IMR-90 (cell line): ENCODE data around the gene MFSD6. TPM values are rescaled to one million over a fixed set of nuclear protein-coding genes. Genes with fewer than 3 reads are reported as not detected.

Experiments
- ATAC-seq: fragments of 200-7000 bp; cut with Tn5 transposase; 2 replicates; pipeline ENCODE4 v1.9.1; 2020; ENCODE audit warnings: low read depth, mild to moderate bottlenecking, moderate library complexity
- BruUV-seq: library from RNA; stranded (reverse); fragments of 400-500 nt; replicated peaks from 2 replicates; lab custom pipeline; 2021; lab: Mats Ljungman, UMichigan
- CTCF ChIA-PET: fragments of 300-600 bp; formaldehyde crosslinking; extraction: SDS; loops from one replicate; lab custom pipeline; 2021; ENCODE audit warnings: antibody characterized with exemption; lab: Yijun Ruan, JAX
- POLR2A ChIA-PET: fragments of 300-600 bp; sonication (Branson Sonifier 250); formaldehyde crosslinking; loops from one replicate; lab custom pipeline; 2022; ENCODE audit warnings: antibody characterized with exemption; ENCODE audit not compliant: unreplicated experiment; lab: Charles Lee
- DNase-seq: peaks from one replicate; pipeline ENCODE4 v3.0.0; 2013
- H2AFZ ChIP-seq: replicated peaks from 2 replicates; pipeline ENCODE3; 2013; ENCODE audit warnings: low read length, mild to moderate bottlenecking; ENCODE audit not compliant: poor library complexity
- H2AK5ac ChIP-seq: 2 replicates; pipeline ENCODE4 v1.6.1; 2013; ENCODE audit warnings: low read depth, low read length, inconsistent platforms
- H2AK9ac ChIP-seq: replicated peaks from 2 replicates; pipeline ENCODE3; 2013; ENCODE audit warnings: mild to moderate bottlenecking, low read depth, low read length, moderate library complexity; ENCODE audit not compliant: poor library complexity
- H2BK120ac ChIP-seq: 2 replicates; pipeline ENCODE4 v1.6.1; 2013; ENCODE audit warnings: low read depth, low read length, inconsistent platforms
- H2BK15ac ChIP-seq: 3 replicates; pipeline ENCODE4 v1.6.1; 2013; ENCODE audit warnings: low read depth, low read length, inconsistent platforms
- H2BK20ac ChIP-seq: 2 replicates; pipeline ENCODE4 v1.6.1; 2013; ENCODE audit warnings: low read depth, mild to moderate bottlenecking, inconsistent platforms, low read length, moderate library complexity
- H2BK5ac ChIP-seq: 2 replicates; pipeline ENCODE4 v1.6.1; 2013; ENCODE audit warnings: mild to moderate bottlenecking, low read depth, low read length, inconsistent platforms; ENCODE audit not compliant: poor library complexity, severe bottlenecking
- H3K14ac ChIP-seq: replicated peaks from 2 replicates; pipeline ENCODE4 v1.6.1; 2013; ENCODE audit warnings: low read depth, low read length, inconsistent platforms
- H3K18ac ChIP-seq: 2 replicates; pipeline ENCODE4 v1.6.1; 2013; ENCODE audit warnings: low read depth, low read length, control low read depth
- H3K23ac ChIP-seq: 2 replicates; pipeline ENCODE4 v1.6.1; 2013; ENCODE audit warnings: low read depth, low read length, inconsistent platforms
- H3K27ac ChIP-seq: 2 replicates; pipeline ENCODE4 v1.5.1; 2013; ENCODE audit warnings: mild to moderate bottlenecking, control low read depth, low read length; ENCODE audit not compliant: insufficient read depth
- H3K27me3 ChIP-seq: 2 replicates; pipeline ENCODE4 v1.6.1; 2013; ENCODE audit warnings: low read length; ENCODE audit not compliant: control insufficient read depth, insufficient read depth
- H3K36me3 ChIP-seq: 2 replicates; pipeline ENCODE4 v1.6.1; 2013; ENCODE audit warnings: low read length, mixed read lengths; ENCODE audit not compliant: control insufficient read depth, insufficient read depth
- H3K4ac ChIP-seq: 2 replicates; pipeline ENCODE4 v1.6.1; 2013; ENCODE audit warnings: low read depth, low read length, inconsistent platforms
- H3K4me1 ChIP-seq: 2 replicates; pipeline ENCODE4 v1.6.1; 2013; ENCODE audit warnings: low read length, mixed read lengths; ENCODE audit not compliant: control insufficient read depth, insufficient read depth
- H3K4me2 ChIP-seq: 2 replicates; pipeline ENCODE4 v1.6.1; 2013; ENCODE audit warnings: low read depth, mild to moderate bottlenecking, control low read depth, low read length, moderate library complexity
- H3K4me3 ChIP-seq: 2 replicates; pipeline ENCODE4 v1.5.1; 2013; ENCODE audit warnings: low read depth, mild to moderate bottlenecking, control low read depth, low read length, moderate library complexity; ENCODE audit not compliant: insufficient read depth
- H3K56ac ChIP-seq: 2 replicates; pipeline ENCODE4 v1.6.1; 2013; ENCODE audit warnings: low read length, inconsistent platforms; ENCODE audit not compliant: insufficient read depth; ENCODE audit errors: extremely low read depth
- H3K79me1 ChIP-seq, 2 experiments: 2 replicates each; pipeline ENCODE4 v1.6.1; 2013; ENCODE audit warnings: low read length in 2 of 2, inconsistent platforms in 1 of 2, low read depth in 1 of 2
- H3K9ac ChIP-seq: 2 replicates; pipeline ENCODE4 v1.6.1; 2013; ENCODE audit warnings: low read depth, low read length, control low read depth
- H3K9me1 ChIP-seq: 2 replicates; pipeline ENCODE4 v1.6.1; 2013; ENCODE audit warnings: low read length, inconsistent platforms; ENCODE audit not compliant: insufficient read depth
- H3K9me3 ChIP-seq: 2 replicates; pipeline ENCODE4 v1.6.1; 2013; ENCODE audit warnings: low read length; ENCODE audit not compliant: control insufficient read depth, insufficient read depth
- H4K20me1 ChIP-seq: 2 replicates; pipeline ENCODE4 v1.6.1; 2013; ENCODE audit warnings: low read length, inconsistent platforms; ENCODE audit not compliant: insufficient read depth
- H4K5ac ChIP-seq: 2 replicates; pipeline ENCODE4 v1.6.1; 2013; ENCODE audit warnings: mild to moderate bottlenecking, low read depth, low read length, control low read depth
- H4K8ac ChIP-seq, 2 experiments: 2 replicates each; pipeline ENCODE4 v1.6.1; 2013; ENCODE audit warnings: low read depth in 2 of 2, low read length in 2 of 2, control low read depth in 1 of 2, inconsistent platforms in 1 of 2
- H4K91ac ChIP-seq: 2 replicates; pipeline ENCODE4 v1.6.1; 2013; ENCODE audit warnings: low read depth, low read length, inconsistent platforms; ENCODE audit not compliant: insufficient read depth
- CHD1 ChIP-seq: IDR thresholded peaks from 2 replicates; pipeline ENCODE4 v1.6.1; 2012; ENCODE audit warnings: low read depth, low read length, improper control_type of control experiment
- MAZ ChIP-seq: IDR thresholded peaks from 2 replicates; pipeline ENCODE4 v1.6.1; 2012; ENCODE audit warnings: low read depth, mild to moderate bottlenecking, low read length, improper control_type of control experiment, moderate library complexity, borderline replicate concordance
- NFE2L2 ChIP-seq: fragments of 150-350 bp; IDR thresholded peaks from 2 replicates; pipeline ENCODE4 v1.6.1; 2016; ENCODE audit warnings: low read depth, mild to moderate bottlenecking, low read length
- POLR2A ChIP-seq: IDR thresholded peaks from 2 replicates; pipeline ENCODE4 v1.6.1; 2012; ENCODE audit warnings: mild to moderate bottlenecking, low read depth, low read length
- RAD21 ChIP-seq: IDR thresholded peaks from 2 replicates; pipeline ENCODE4 v1.6.1; 2012; ENCODE audit warnings: low read length, improper control_type of control experiment
- WGBS, 2 experiments: methylation state at CpG; one replicate each; pipeline versions ENCODE4 v1.1.5 to v1.1.7; 2013; ENCODE audit warnings: missing lambda C conversion rate in 2 of 2; ENCODE audit not compliant: insufficient read length in 1 of 2; ENCODE audit errors: extremely low coverage in 2 of 2; 5-methylcytosine and 5-hydroxymethylcytosine counted together
- dilution Hi-C: fragments of 300-500 bp; cut with HindIII; formaldehyde crosslinking; loops from one replicate; pipeline ENCODE4 v1.14.3; 2018; ENCODE audit warnings: low sequenced_read_pairs; ENCODE audit not compliant: unreplicated experiment
- in situ Hi-C: fragments of 300-500 bp; cut with MboI; formaldehyde crosslinking; loops from 3 replicates; pipeline ENCODE4 v1.14.3; 2019; ENCODE audit warnings: low sequenced_read_pairs, inconsistent platforms, mixed read lengths
- intact Hi-C: fragments of 100-400 bp; cut with micrococcal nuclease; formaldehyde crosslinking; loops from 2 replicates; pipeline ENCODE4 v1.10.0; 2022
- polyA plus RNA-seq, 3 experiments: library from polyadenylated mRNA; depleted of rRNA; stranded (reverse); fragments of >200 nt; gene quantifications; 2 replicates each; pipeline ENCODE4 v1.2.3, GENCODE V29; 2012; ENCODE audit warnings: low replicate concordance in 1 of 3
- total RNA-seq: library from RNA; depleted of rRNA; stranded (reverse); fragments of >200 nt; gene quantifications from 2 replicates; pipeline ENCODE4 v1.2.3, GENCODE V29; 2012

Gene MFSD6
- total and polyA plus RNA-seq, 2 of the 4 experiments (the other 2 are of a cell fraction) = 4.2 to 7.7 TPM

GRCh38 chr2:190456833-190457232 lies 48.7 kb downstream of the MFSD6 start:
- no peak overlapping the region for H2BK5ac ChIP-seq
- dilution Hi-C loops (no loop called here), intact Hi-C loops (no loop called here), in situ Hi-C loops (no loop called here)
- no peak overlapping the region for H4K91ac ChIP-seq
- no peaks in the 10 kb centered on the region for H3K9me3 ChIP-seq
- no peak for ATAC-seq
- H3K4ac ChIP-seq = no peak overlapping the region
- no peak overlapping the region for H3K27ac ChIP-seq
- no CpG with 5 or more reads among the region's 7 CpGs for WGBS, 2 experiments
- no peak overlapping the region for H3K23ac ChIP-seq
- H4K20me1 ChIP-seq = no peaks in the 10 kb centered on the region
- H4K8ac ChIP-seq = no peak overlapping the region
- H2AK5ac ChIP-seq = no peak overlapping the region
- no peaks in the 10 kb centered on the region for H3K79me1 ChIP-seq
- H3K56ac ChIP-seq = no peak overlapping the region
- H3K14ac ChIP-seq = no peak overlapping the region
- no peak overlapping the region for H2BK15ac ChIP-seq
- H2AK9ac ChIP-seq = no peak overlapping the region
- H2BK120ac ChIP-seq = no peak overlapping the region
- DNase-seq = peak; percentile 7
- no peaks in the 10 kb centered on the region for H3K36me3 ChIP-seq
- no TSS peak for BruUV-seq
- H2AFZ ChIP-seq = no peak overlapping the region
- no peak overlapping the region for H2BK20ac ChIP-seq
- H3K4me2 ChIP-seq = no peak overlapping the region
- no peaks in the 10 kb centered on the region for H3K4me1 ChIP-seq
- no peak overlapping the region for H3K9ac ChIP-seq
- H3K4me3 ChIP-seq = no peak overlapping the region
- H3K27me3 ChIP-seq = no peaks in the 10 kb centered on the region
- ChIA-PET CTCF (no interaction called here), POLR2A (no interaction called here)
- H4K5ac ChIP-seq = no peak overlapping the region
- no peak for TF ChIP-seq POLR2A
- TF ChIP-seq MAZ = no peak
- TF ChIP-seq NFE2L2 = no peak
- no peak for TF ChIP-seq CHD1
- no peak for TF ChIP-seq RAD21
- H3K9me1 ChIP-seq = peaks cover 3% of the 10 kb centered on the region; the same call in 1 of the 2 replicates
- H3K18ac ChIP-seq = no peak overlapping the region
